Hepatocyte (in vitro differentiated cells): ENCODE results near the gene DNASE2. TPM values are rescaled to one million over a fixed set of nuclear protein-coding genes. Genes with fewer than 3 reads are reported as not detected.

ENCODE experiments used
- DNase-seq: peaks from one replicate; pipeline ENCODE4 v3.0.0-alpha.2; 2016; ENCODE audit warnings: low spot score
- H2AFZ ChIP-seq: fragments of 200-600 bp; sonication (generic); 2 replicates; pipeline ENCODE4 v1.6.0; 2016; ENCODE audit warnings: antibody characterized with exemption, mild to moderate bottlenecking
- H3K27ac ChIP-seq: fragments of 200-600 bp; sonication (generic); 2 replicates; pipeline ENCODE4 v1.5.1; 2016; ENCODE audit warnings: mild to moderate bottlenecking
- H3K27me3 ChIP-seq: fragments of 200-600 bp; sonication (generic); 2 replicates; pipeline ENCODE4 v1.6.1; 2016
- H3K36me3 ChIP-seq: fragments of 200-600 bp; sonication (generic); replicated peaks from 2 replicates; pipeline ENCODE4 v1.5.1; 2016; ENCODE audit warnings: low read depth; ENCODE audit not compliant: insufficient read depth
- H3K4me1 ChIP-seq: fragments of 200-600 bp; sonication (generic); 2 replicates; pipeline ENCODE4 v1.5.1; 2016; ENCODE audit warnings: mild to moderate bottlenecking, moderate library complexity; ENCODE audit not compliant: insufficient read depth
- H3K4me2 ChIP-seq: fragments of 200-600 bp; sonication (generic); 2 replicates; pipeline ENCODE4 v1.6.0; 2016
- H3K4me3 ChIP-seq: fragments of 200-600 bp; sonication (generic); 2 replicates; pipeline ENCODE4 v1.5.1; 2016; ENCODE audit warnings: mild to moderate bottlenecking
- H3K79me2 ChIP-seq: fragments of 200-600 bp; sonication (generic); 2 replicates; pipeline ENCODE4 v1.6.0; 2017; ENCODE audit warnings: mild to moderate bottlenecking
- H3K9me2 ChIP-seq: fragments of 200-600 bp; sonication (generic); replicated peaks from 2 replicates; pipeline ENCODE4 v1.6.0; 2017; ENCODE audit warnings: mild to moderate bottlenecking; ENCODE audit not compliant: insufficient read depth
- H3K9me3 ChIP-seq: fragments of 200-600 bp; sonication (generic); 2 replicates; pipeline ENCODE4 v1.5.1; 2016; ENCODE audit warnings: low read depth, mild to moderate bottlenecking
- H4K20me1 ChIP-seq: fragments of 200-600 bp; sonication (generic); 2 replicates; pipeline ENCODE4 v1.6.0; 2016; ENCODE audit warnings: mild to moderate bottlenecking; ENCODE audit not compliant: insufficient read depth, poor library complexity, severe bottlenecking
- CTCF ChIP-seq: fragments of 200-600 bp; sonication (generic); IDR thresholded peaks from 2 replicates; pipeline ENCODE4 v1.5.1; 2016; ENCODE audit warnings: antibody characterized with exemption, mild to moderate bottlenecking; ENCODE audit not compliant: poor library complexity
- EZH2 ChIP-seq: fragments of 200-600 bp; sonication (generic); IDR thresholded peaks from 2 replicates; pipeline ENCODE4 v1.6.1; 2016; ENCODE audit warnings: antibody characterized with exemption, mild to moderate bottlenecking, borderline replicate concordance
- EZH2phosphoT487 ChIP-seq: fragments of 200-600 bp; sonication (generic); IDR thresholded peaks from one replicate; pipeline ENCODE4 v1.6.1; 2018; ENCODE audit warnings: antibody characterized with exemption, mild to moderate bottlenecking, low read depth, moderate library complexity; ENCODE audit not compliant: unreplicated experiment, severe bottlenecking
- WGBS: methylation state at CpG from one replicate; pipeline ENCODE4 v1.1.6; 2016; ENCODE audit warnings: low lambda C conversion rate; ENCODE audit errors: missing lambda C conversion rate; 5-methylcytosine and 5-hydroxymethylcytosine counted together
- polyA plus RNA-seq: library from polyadenylated mRNA; unstranded; fragments of >200 nt; fragmentation: Nextera tagmentation; extraction: Ambion mirVana; gene quantifications from 2 replicates; pipeline ENCODE4 v1.2.1, GENCODE V29; 2016
- total RNA-seq: library from RNA; depleted of rRNA; stranded (reverse); fragments of >200 nt; gene quantifications from 2 replicates; pipeline ENCODE4 v1.2.3, GENCODE V29; 2014

Gene DNASE2
- total RNA-seq (25.7 and 31.5 TPM in 2 replicates), polyA plus RNA-seq (41.3 and 41.9 TPM in 2 replicates)

GRCh38 chr19:12881172-12881808, at the start of gene DNASE2:
Gene DNASE2, minus strand, starts transcription at chr19:12881449. Its CDS starts 74 bp downstream, at chr19:12881375.
- peak; percentile 94 for DNase-seq
- Histone ChIP-seq H3K27ac (peak within 1 kb of the TSS; percentile 86), H2AFZ (peak within 1 kb of the TSS; percentile 97), H3K79me2 (no peaks in the 10 kb centered on the region), H3K4me2 (peak within 1 kb of the TSS; percentile 96), H3K36me3 (no peaks in the 10 kb centered on the region), H3K9me3 (no peaks in the 10 kb centered on the region), H3K9me2 (no peaks in the 10 kb centered on the region), H3K4me1 (peaks cover 5% of the 10 kb centered on the region), H3K4me3 (peak within 1 kb of the TSS; percentile 86), H4K20me1 (no peaks in the 10 kb centered on the region), H3K27me3 (peaks cover 25% of the 10 kb centered on the region)
- TF ChIP-seq CTCF = no peak
- under 1% methylated on average over 37 of the region's 38 CpGs for WGBS

GRCh38 chr19:12930002-12930645, 48.9 kb upstream of the DNASE2 start:
- DNase-seq = no peak
- no peaks in the 10 kb centered on the region for H3K9me2 ChIP-seq
- TF ChIP-seq CTCF = no peak
- no peak for TF ChIP-seq EZH2
- TF ChIP-seq EZH2phosphoT487 = no peak
- peaks cover 27% of the 10 kb centered on the region for H3K79me2 ChIP-seq
- peaks cover 3% of the 10 kb centered on the region for H4K20me1 ChIP-seq
- no peaks in the 10 kb centered on the region for H3K4me1 ChIP-seq
- H3K36me3 ChIP-seq = no peaks in the 10 kb centered on the region
- no peak overlapping the region for H3K27ac ChIP-seq
- H3K4me3 ChIP-seq = no peak overlapping the region
- H3K9me3 ChIP-seq = no peaks in the 10 kb centered on the region
- H3K4me2 ChIP-seq = no peak overlapping the region
- no peak overlapping the region for H2AFZ ChIP-seq
- 98% methylated on average over 19 of the region's 19 CpGs for WGBS
- H3K27me3 ChIP-seq = no peaks in the 10 kb centered on the region

GRCh38 chr19:12924621-12925310, 43.5 kb upstream of the DNASE2 start:
- Histone ChIP-seq H2AFZ (no peak overlapping the region), H3K79me2 (no peaks in the 10 kb centered on the region), H3K9me2 (no peaks in the 10 kb centered on the region), H3K4me1 (no peaks in the 10 kb centered on the region), H3K9me3 (no peaks in the 10 kb centered on the region), H3K36me3 (no peaks in the 10 kb centered on the region), H3K4me3 (no peak overlapping the region), H3K27ac (no peak overlapping the region), H3K4me2 (no peak overlapping the region), H4K20me1 (no peaks in the 10 kb centered on the region), H3K27me3 (no peaks in the 10 kb centered on the region)
- 99% methylated on average over 29 of the region's 29 CpGs for WGBS
- no peak for TF ChIP-seq EZH2phosphoT487
- no peak for TF ChIP-seq CTCF
- TF ChIP-seq EZH2 = no peak
- DNase-seq = no peak
